Measurements from ENCODE around the gene SCYGR5. TPM values are rescaled to one million over a fixed set of nuclear protein-coding genes. Genes with fewer than 3 reads are reported as not detected.

Gene SCYGR5
- total RNA-seq, 2 donors from 2014 or later: not detected

GRCh38 chr2:227716501-227716900 is 49.9 kb downstream of the SCYGR5 start:
- peaks cover 18% of the 10 kb centered on the region for H3K27me3 ChIP-seq (ENCODE audit: control insufficient read depth, insufficient read depth, low read length, poor library complexity, severe bottlenecking)
- no peak for DNase-seq
- no peak overlapping the region for H3K27ac ChIP-seq (ENCODE audit: low read depth, low read length)
- no peaks in the 10 kb centered on the region for H3K9me3 ChIP-seq (ENCODE audit: control insufficient read depth, low read length)
- H3K9ac ChIP-seq (ENCODE audit: extremely low read depth, low read length, poor library complexity, severe bottlenecking): no peak overlapping the region
- Mint-ChIP-seq H3K27ac (no peak overlapping the region), H3K9me3 (no peaks in the 10 kb centered on the region), H3K27me3 (ENCODE audit: insufficient read depth) (peaks cover 22% of the 10 kb centered on the region), H3K4me1 (peaks cover 4% of the 10 kb centered on the region), H3K36me3 (ENCODE audit: low read depth) (no peaks in the 10 kb centered on the region), H3K4me3 (no peak overlapping the region)
- WGBS, 2 experiments (ENCODE audit: insufficient coverage in 1 of 2, insufficient read length in 1 of 2): 95% methylated on average over 2 of the region's 2 CpGs; no CpG with 5 or more reads in 1 of the 2 experiments
- H3K4me3 ChIP-seq (ENCODE audit: low read length): no peak overlapping the region
- no peaks in the 10 kb centered on the region for H3K4me1 ChIP-seq (ENCODE audit: control insufficient read depth, insufficient read depth, low read length)
- no peak for TF ChIP-seq CTCF (conservative IDR thresholded peaks at IDR 0.05)
- no peaks in the 10 kb centered on the region for H3K36me3 ChIP-seq (ENCODE audit: control insufficient read depth, insufficient read depth, low read length)

Other genes with a start within 250 kb of the SCYGR5 start
- gene AGFG1, start 194.6 kb upstream of the SCYGR5 start, total RNA-seq: 10 to 100 TPM; 90.3 to 92.0 TPM
- not detected for gene SCYGR2, start 67.9 kb upstream of the SCYGR5 start, total RNA-seq
- gene SCYGR3, start 52.0 kb upstream of the SCYGR5 start, total RNA-seq: not detected
- not detected for gene SCYGR4, start 49.3 kb upstream of the SCYGR5 start, total RNA-seq
- 1 to 10 TPM in 1 of 2 donors, under 1 TPM in 1; 0.68 to 1.1 TPM for gene SLC19A3, start 51.2 kb downstream of the SCYGR5 start, total RNA-seq
- not detected for gene SCYGR6, start 58.0 kb downstream of the SCYGR5 start, total RNA-seq
- not detected for gene SCYGR7, start 61.5 kb downstream of the SCYGR5 start, total RNA-seq
- not detected for gene SCYGR8, start 79.1 kb downstream of the SCYGR5 start, total RNA-seq
- gene CCL20, start 147.0 kb downstream of the SCYGR5 start, total RNA-seq: not detected
- gene DAW1, start 204.8 kb downstream of the SCYGR5 start, total RNA-seq: under 1 TPM in 1 of 2 donors, not detected in 1; 0.27 TPM

All from endodermal cell (in vitro differentiated cells).